Loucy (cell line): ENCODE measurements around the gene ERMAP.

ENCODE experiments used
- CTCF ChIP-seq: fragments of 200-600 bp; sonication (generic); conservative IDR thresholded peaks from 2 replicates; pipeline ENCODE4 v1.5.1; 2014; ENCODE audit warnings: mild to moderate bottlenecking, antibody characterized with exemption, low read length
- EZH2phosphoT487 ChIP-seq: fragments of 200-600 bp; IDR thresholded peaks from 2 replicates; pipeline ENCODE4 v1.6.1; 2018; ENCODE audit warnings: antibody characterized with exemption, mild to moderate bottlenecking, moderate library complexity, borderline replicate concordance

GRCh38 chr1:42831273-42831672 is 14.4 kb downstream of the ERMAP start:
- TF ChIP-seq CTCF (no peak), EZH2phosphoT487 (no peak)
